GM19324 (cell line): ENCODE measurements around the gene BCORL1.

Experiments used
- ATAC-seq: cut with Tn5 transposase; IDR thresholded peaks from one replicate; pipeline ENCODE4 v1.9.1; 2021; ENCODE audit warnings: mild to moderate bottlenecking, moderate library complexity; ENCODE audit not compliant: unreplicated experiment, low FRiP score

The BCORL1 gene

GRCh38 chrX:130057209-130057608 is 74.8 kb downstream of the BCORL1 start:
- ATAC-seq = no peak

DNA sequence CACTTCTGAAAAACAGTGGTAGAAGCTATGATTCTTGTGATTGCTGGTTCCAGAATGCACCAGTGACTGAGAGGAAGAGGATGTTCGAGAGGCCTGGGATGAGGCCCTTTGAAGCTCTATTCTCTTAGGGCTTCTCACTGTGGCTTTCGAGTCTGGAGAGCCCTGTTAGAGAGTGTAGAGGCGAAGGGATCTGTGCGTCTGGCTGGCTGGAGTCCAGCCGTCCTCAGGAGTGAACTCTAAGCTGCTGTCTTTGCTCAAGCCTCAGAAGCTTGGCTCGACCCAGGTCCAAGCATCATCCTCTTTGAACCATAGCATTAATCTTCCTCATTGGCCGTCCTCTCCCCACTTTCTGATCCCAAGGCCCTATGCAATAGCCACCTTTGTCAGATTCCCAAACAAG is 76.2 kb downstream of the BCORL1 start:
- no peak for ATAC-seq

DNA sequence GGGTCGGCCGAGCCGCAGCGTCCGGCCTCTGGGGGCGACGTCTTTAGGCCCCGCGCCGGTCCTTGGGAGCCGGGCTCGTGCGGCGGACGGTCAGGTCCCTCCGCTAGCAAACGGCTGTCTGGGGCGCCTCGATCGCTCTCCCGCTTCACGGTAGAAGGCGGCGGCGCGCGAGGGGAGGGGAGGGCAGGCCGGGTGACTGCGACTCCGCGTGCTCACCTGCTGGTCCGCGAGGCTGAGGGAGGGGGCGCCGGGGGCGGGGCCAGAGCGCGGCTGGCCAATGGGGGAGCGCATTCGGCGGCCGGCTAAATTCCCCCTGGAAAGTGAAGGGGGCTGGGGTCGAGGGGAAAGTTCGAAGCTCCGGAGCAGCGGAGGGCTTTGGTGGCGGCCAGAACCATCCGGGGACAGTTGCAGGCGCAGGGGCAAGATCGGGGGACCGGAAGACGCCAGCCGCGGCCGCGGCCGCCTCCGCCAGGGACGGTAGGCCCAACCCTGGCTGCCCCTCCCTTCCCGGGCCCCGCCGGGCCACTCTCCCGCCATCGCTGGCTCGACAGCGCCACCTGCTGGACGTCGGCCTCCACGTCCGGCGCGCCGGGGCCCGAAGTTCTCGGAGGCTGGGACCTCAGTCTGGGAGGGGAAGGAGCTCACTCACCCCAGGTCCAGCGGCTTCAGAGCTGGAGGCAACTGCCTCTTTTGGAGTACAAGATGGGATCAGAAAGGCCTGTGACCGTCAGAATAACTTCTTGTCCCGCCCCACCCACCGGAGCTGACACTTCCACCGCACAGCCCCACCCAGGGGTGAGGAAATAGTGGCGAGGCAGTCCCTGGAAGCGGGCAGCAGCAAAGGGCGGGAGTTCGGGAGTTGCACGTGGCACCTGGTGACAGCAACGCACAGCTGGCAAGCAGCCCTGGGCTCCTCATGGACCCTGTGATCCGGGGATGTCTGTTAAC is 78.0 kb downstream of the BCORL1 start:
- ATAC-seq = peak; percentile 87

DNA sequence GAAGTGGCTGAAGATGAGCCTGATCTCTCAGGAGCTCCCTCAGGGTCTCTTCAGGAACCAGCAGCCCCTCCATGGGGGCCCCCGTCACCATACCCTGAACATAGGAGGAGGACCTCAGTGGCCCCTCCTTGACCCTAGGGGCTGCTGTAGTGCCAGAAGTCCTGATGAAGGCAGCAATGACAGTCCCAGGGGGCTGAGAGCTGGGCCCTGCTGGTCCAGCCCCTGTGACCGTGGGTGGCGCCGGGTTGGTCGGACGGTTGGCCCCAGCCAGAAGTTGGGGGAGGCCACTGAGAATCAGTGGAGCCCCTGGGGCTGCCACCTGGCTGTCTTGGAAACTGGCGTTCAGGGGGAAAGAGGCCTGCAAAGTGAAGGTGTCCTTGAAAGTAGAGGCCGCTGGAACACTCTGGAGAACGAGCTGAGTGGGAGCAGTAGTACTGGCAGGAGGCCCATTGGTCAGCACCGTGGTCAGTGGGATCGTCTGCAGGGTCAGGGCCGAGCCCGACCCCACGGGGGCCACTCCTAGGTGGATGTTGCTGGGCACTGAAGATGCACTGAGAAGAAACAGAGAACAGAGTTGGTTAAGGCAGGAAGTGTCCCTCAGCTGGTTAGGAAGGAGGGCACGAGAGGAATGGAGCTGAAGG is 84.7 kb downstream of the BCORL1 start:
- no peak for ATAC-seq

DNA sequence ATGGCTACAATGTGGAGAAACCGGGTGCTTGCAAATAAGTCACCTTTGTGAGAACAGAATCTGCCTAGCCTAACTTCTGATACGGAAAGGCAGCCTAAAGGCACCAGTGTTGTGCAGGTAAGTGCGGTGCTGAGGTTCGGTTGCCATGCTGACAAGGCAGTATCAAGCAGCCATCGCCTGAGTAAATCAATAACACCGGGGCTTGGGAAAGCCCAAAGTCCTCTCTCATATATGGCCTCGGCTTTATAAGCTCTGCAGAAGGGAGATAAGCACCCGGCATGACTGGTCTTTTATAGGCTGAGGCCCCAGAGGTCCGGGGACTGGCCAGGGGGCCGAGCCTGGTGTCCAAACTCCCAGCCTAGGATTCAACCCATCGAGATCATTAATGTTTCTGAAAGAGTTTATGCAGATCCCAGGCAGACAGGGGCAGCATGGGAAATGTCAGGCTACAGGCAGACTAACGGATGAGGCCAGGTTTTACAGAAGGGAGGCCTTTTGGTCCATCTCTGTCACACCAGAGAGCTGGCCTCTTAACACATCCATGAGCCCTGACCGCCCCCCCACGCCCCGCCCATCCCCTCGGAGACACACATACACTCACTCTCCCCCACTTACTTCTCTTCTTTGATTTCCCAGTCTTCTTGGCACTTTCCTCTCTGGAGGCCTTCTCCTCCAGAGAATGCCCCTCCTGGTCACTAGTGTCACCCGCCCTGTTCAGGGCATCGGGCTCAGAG is 89.3 kb downstream of the BCORL1 start:
- no peak for ATAC-seq

DNA sequence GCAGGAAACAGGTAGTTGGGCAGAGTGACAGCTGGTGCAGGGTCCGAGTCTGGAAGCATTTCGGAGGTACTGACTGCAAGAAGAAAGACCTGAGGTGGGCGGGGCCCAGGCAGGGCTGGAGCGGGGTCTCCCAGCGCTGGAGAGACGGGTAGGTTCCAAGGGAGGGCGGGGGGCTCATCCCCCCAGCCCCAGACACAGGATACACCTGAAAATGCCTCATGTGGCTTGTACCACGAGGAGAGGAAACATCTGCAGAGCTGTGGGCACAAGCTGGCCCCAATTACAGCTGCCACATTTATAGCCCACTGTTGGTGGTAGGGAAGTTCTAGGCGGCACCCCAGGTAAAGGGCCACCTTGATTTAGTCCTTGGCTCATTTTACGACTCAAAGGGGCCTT is 89.9 kb downstream of the BCORL1 start:
- no peak for ATAC-seq

DNA sequence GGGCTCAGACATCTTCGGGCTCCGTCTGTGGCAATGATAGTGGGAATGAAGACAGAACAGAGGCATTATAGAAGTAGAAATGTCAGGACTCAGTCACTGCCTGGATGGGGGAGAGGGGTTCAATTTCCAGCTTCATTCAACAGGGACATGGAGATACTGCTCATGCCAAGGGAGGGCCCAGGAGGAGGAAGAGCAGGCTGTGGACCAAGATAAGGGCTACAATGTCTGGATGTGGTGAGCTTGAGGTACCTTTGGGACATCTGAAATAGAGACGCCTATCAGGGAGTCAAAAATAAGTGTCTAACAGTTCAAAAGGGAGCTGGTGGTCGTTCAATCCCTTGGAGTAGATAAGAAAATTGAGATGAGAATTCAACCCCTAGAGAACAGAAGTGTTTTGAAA is 93.3 kb downstream of the BCORL1 start:
- ATAC-seq = no peak

DNA sequence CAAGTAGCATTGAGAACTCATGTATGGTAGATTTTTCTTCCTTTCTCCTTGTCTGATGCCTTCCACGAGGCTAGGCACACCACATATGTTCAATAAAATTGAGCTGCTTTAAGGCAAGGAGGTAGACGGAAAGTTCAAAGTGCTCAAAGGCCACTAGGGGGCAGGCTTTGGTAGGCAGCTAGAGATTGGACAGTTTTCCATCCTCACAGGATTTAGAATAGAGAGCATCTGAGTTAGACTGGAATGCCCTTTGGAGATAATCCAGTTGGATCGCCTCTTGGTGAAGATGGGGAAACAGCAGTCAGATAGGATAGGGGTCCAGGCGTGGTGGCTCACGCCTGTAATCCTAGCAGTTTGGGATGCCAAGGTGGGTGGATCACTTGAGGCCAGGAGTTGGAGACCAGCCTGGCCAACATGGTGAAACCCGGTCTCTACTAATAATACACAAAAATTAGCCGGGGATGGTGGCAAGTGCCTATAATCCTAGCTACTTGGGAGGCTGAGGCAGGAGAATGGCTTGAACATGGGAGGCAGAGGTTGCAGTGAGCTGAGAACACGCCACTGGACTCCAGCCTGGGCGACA is 97.5 kb downstream of the BCORL1 start:
- ATAC-seq = no peak

GRCh38 chrX:130080791-130081367 is 98.4 kb downstream of the BCORL1 start:
- no peak for ATAC-seq

DNA sequence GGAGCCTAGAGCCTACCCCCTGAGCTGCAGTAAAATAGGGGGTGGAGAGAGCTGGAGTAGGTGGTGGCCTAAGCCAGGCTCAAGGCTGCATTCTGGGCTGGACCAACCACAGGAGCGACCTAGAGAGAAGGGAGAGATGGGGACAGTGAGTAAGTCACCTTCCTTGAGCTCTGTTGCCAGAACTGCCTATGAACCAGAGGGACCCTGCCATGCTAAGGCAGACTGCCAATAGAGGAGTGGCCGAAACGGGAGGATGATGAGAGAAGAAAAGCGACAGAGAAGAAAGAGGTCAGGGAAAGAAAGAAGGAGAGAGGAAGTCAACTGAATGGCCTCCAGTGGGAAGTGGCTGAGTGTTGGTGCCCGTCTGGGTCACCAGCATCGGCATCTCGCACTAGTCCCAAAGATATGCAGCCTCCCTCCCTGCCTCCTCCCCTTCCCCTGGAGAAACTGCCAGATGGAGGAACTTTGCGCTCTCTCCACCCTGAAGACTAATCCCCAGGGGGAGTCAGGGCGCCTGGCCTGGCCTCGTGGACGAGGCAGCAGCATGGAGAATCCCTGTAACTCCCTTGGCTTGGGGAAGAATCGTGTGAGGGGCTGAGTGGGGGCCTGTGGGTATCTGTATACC is 99.1 kb downstream of the BCORL1 start:
- no peak for ATAC-seq

DNA sequence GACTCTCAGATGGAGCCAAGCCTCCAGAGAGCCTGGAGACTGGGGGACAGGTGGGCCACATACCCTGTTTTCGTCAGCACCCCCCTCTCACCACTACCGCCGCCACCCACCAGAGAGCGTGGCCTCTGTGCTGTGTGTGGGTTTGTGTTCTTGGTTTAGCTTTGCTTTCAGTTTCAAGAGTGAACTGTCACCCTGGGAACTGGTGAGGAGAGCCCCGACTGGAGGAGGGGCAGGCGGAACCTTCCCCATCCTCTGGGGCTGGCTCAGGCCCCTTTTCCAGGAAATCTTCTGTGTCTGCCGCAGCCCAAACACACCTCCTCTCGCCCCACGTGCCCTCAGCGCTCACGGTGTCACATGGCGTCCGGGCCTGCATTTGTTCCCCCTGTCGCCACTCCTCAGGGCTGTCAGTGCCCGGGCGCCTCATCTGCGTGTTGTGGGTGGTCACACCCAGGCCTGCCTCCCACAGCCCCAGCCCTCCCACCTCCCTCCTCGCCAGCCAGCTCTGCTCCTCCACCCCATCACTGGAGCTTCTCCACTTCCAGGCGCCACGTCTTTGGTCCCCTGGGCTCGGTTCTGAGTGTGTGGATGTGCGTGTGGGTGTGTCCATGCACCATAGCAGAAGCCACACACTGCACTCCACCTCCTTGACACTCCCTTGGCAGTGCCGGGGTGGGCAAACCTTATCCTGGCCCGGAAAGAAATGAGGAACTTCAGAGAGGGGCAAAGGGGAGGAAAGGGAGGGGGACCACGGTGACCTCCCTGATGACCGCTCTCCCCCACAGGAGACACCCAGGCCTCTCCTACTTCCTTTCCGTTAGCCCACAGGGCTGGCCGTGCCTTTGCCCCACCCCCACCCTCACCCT is 100.0 kb downstream of the BCORL1 start:
- ATAC-seq = peak; percentile 68

DNA sequence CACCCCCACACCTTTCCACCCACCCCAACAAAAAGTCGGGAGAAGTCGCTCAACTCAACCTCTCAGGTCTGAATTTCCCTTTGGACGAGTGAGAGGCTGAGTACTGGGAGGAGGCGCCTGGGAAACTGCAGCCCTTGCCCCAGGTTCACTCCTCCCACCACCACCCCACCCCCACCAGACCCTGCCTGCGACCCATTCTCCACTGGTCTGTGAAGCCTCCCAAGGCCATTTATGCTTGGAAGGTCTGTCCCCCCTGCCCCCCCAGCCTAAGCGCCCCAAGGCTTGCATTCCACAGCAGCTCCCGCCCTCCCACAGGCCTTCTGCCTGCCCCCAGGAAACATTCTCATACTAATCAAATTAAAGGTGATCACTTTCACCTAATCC is 100.7 kb downstream of the BCORL1 start:
- ATAC-seq = no peak

GRCh38 chrX:130083656-130084382 is 101.4 kb downstream of the BCORL1 start:
- ATAC-seq = no peak

- peak; percentile 37 for ATAC-seq
Measured at GRCh38 chrX:130084631-130085237, 102.3 kb downstream of the BCORL1 start.

DNA sequence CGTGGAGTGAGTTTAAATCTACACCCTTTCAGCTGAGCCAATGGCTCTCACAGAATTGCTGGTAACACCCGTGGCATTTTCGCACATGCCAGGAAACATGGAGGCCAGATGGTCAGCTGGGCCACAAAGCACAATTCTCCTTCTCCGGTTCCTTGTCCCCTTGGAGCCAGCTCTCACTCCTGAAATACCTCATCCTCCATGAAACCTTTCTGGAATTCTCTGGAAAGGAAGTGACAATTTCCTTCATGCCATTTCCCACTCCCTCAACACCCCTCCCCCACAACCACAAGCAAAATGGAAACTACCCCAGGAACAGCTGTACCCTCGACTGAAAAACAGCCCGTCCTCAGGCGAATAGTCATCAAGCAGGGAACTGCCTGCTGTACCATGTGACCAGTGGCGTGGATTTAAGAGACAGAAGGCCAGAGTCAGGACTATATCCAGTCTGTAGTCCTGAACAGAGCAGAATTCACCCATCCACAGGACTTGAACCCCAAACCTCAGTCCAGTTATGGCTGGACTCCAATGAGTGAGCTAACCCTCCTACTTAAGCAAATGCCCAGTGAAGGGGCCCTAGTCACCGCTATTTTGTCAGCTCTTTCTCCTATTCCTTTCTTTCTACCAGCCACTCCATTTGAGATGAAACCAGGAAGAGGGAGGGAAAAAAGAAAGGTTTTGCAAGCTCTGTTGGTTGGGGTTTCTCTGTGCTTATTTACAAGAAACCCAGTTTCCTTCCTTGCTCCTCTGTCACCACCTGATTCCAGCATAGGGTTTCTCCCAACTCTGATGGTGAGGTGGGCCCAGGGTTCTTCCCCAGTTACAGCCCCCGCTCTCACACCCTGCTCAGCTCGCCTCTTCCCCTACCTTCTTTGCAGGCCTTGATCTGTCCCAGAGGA is 103.4 kb downstream of the BCORL1 start:
- no peak for ATAC-seq

GRCh38 chrX:130086447-130087206 is 104.2 kb downstream of the BCORL1 start:
- ATAC-seq = peak; percentile 42
